Uterus (tissue), 4 donors: ENCODE data around the gene PEAR1. TPM values are rescaled to one million over a fixed set of nuclear protein-coding genes. Genes with fewer than 3 reads are reported as not detected.

ENCODE experiments used
- DNase-seq, 2 donors: peaks; one replicate each; pipeline ENCODE4 v3.0.0-alpha.2; 2019 to 2020
- H3K27ac ChIP-seq, 2 donors: fragments of 200-600 bp; sonication (generic); 1 replicate in 1 of 2; 2 replicates in 1 of 2; pipeline ENCODE4 v1.5.1; 2016 to 2018
- H3K27me3 ChIP-seq, 2 donors: fragments of 200-600 bp; sonication (generic); one replicate each; pipeline ENCODE4 v1.5.1; 2018 to 2019; ENCODE audit warnings: control low read depth in 1 of 2
- H3K36me3 ChIP-seq, 2 donors: fragments of 200-600 bp; sonication (generic); one replicate each; pipeline ENCODE4 v1.5.1; 2019; ENCODE audit warnings: control low read depth in 1 of 2
- H3K4me1 ChIP-seq, 2 donors: fragments of 200-600 bp; sonication (generic); one replicate each; pipeline ENCODE4 v1.5.1; 2018 to 2019; ENCODE audit warnings: control low read depth in 1 of 2
- H3K4me3 ChIP-seq, 2 donors: fragments of 200-600 bp; sonication (generic); 1 replicate in 1 of 2; 2 replicates in 1 of 2; pipeline ENCODE4 v1.5.1; 2018 to 2019; ENCODE audit warnings: mild to moderate bottlenecking in 1 of 2
- H3K9me3 ChIP-seq, 2 donors: fragments of 200-600 bp; sonication (generic); one replicate each; pipeline ENCODE4 v1.5.1; 2019; ENCODE audit warnings: control low read depth in 1 of 2
- POLR2A ChIP-seq, 2 donors: fragments of 450-650 bp; IDR thresholded peaks; one replicate each; pipeline ENCODE4 v1.6.1; 2016; ENCODE audit warnings: antibody characterized with exemption in 2 of 2, mild to moderate bottlenecking in 1 of 2, moderate library complexity in 1 of 2
- intact Hi-C: fragments of 100-400 bp; cut with DNase I; formaldehyde crosslinking; loops from one replicate; pipeline ENCODE4 v1.15.1; 2023; ENCODE audit warnings: low total_unique reads
- total RNA-seq, 4 donors: library from RNA; depleted of rRNA in 3 of 4; stranded (reverse); fragments of >200 nt in 3 of 4; gene quantifications; one replicate each; pipeline versions ENCODE4 v1.1.0 to v1.2.4, GENCODE V29; 2014 to 2023
- TF ChIP-seq, protein P1 (sequence below), 4 experiments: fragments of 200-600 bp in 2 of 4; fragments of 450-650 bp in 2 of 4; sonication (generic) in 2 of 4; IDR thresholded peaks; one replicate each; pipeline ENCODE4 v1.5.1; 2016 to 2019; ENCODE audit warnings: antibody characterized with exemption in 4 of 4, mild to moderate bottlenecking in 2 of 4, moderate library complexity in 1 of 4
- donor health status: DM: yes; HTN: yes; CAD: no.

The PEAR1 gene
- total RNA-seq, 4 donors from 2014 or later, result 7.4 to 41.8 (median 17.9) TPM

DNA sequence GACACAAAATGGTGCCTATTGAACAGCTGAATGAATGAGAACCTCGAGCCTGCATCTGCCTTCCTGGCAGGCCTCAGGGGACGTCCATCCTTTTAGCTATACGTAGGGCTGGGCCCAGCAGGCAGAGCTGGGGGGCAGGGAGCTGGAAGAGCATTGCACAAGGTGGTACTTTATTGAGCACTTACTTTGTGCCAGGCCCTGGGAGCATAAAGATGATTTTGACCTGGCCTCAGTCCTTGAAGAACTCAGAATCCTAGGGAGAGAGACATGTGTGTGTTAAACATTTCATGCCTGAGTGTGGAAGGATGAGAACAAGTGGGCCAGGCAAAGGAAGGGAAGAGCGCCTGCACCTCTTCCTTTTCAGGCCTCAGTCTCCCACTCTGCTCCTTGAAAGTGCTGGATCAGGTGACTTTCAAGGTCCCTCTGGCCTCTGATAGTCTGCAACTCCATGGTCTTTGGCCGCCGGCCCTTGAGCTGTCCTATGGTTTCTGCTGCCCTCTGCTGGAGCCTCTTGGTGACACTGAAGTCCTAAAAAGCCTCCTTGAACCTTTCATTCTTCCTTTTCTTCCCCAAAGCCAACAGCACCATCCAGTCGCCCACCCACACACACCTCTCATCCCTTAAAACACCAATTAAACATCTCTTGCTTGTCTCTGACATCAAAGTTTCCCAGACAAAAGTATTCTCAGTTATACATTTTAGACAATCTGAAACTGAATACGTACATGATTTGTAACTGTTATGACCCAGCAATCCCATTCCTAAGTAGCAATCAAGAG, 3.5 kb upstream of the PEAR1 start:
- Histone ChIP-seq H3K4me3 (no peak overlapping the region), H3K27ac (no peak overlapping the region), H3K9me3 (no peaks in the 10 kb centered on the region), H3K36me3 (no peaks in the 10 kb centered on the region), H3K4me1 (peaks cover 0 to 6% of the 10 kb centered on the region in 2 donors), H3K27me3 (peaks cover 0 to 4% of the 10 kb centered on the region in 2 donors)
- intact Hi-C loops, result loop anchor here (10.0 kb wide), 1 partner anchor 195 kb away; no protein-coding TSS in a partner anchor
- peak; percentile 81 for DNase-seq
- TF ChIP-seq, protein P1, sequence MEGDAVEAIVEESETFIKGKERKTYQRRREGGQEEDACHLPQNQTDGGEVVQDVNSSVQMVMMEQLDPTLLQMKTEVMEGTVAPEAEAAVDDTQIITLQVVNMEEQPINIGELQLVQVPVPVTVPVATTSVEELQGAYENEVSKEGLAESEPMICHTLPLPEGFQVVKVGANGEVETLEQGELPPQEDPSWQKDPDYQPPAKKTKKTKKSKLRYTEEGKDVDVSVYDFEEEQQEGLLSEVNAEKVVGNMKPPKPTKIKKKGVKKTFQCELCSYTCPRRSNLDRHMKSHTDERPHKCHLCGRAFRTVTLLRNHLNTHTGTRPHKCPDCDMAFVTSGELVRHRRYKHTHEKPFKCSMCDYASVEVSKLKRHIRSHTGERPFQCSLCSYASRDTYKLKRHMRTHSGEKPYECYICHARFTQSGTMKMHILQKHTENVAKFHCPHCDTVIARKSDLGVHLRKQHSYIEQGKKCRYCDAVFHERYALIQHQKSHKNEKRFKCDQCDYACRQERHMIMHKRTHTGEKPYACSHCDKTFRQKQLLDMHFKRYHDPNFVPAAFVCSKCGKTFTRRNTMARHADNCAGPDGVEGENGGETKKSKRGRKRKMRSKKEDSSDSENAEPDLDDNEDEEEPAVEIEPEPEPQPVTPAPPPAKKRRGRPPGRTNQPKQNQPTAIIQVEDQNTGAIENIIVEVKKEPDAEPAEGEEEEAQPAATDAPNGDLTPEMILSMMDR (IDR thresholded peaks at IDR 0.05), result peak; percentile 70 to 85 (median 72)
- no peak for TF ChIP-seq POLR2A (IDR thresholded peaks at IDR 0.05)

DNA sequence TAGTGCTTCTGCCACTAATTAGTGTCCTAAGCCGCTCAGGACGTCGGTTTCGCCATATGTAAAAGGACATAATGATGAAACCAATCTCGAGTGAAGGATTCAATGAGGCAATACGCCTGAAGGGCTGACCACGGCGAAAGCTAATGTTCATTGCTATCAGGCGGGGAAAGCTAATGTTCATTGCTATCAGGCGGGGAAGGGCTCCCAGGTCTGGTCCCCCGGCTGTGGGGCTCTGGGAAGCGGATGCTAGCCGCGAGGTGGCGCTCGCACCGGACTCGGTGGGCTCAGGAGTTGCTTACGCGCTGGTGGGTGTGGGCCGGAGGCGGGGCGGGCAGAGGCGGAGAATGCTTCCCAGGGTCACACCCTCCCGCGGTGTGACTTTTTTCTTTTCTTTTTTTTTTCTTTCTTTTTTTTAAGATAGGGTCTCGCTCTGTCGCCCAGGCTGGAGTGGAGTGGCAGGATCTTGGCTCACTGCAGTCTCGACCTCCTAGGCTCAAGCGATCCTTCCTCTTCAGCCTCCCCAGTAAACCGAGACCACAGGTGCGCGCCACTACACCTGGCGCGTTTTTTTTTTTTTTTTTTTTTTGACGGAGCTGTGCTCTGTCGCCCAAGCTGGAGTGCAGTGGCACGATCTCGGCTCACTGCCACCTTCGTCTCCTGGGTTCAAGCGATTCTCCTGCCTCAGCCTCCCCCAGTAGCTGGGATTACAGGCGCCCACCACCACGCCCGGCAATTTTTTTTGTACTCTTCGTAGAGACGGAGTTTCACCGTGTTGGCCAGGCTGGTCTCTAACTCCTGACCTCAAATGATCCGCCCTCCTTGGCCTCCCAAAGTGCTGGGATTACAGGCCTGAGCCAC, 1.1 kb upstream of the PEAR1 start:
- TF ChIP-seq, protein P1 (IDR thresholded peaks at IDR 0.05), result peak; percentile 81 to 91 (median 88)
- no peak for TF ChIP-seq POLR2A (IDR thresholded peaks at IDR 0.05)
- Histone ChIP-seq H3K4me3 (peak overlapping the region in 1 of 2 donors; percentile 43), H3K9me3 (no peaks in the 10 kb centered on the region), H3K27ac (peak overlapping the region; percentile 90 to 97), H3K36me3 (no peaks in the 10 kb centered on the region), H3K4me1 (peaks cover 0 to 12% of the 10 kb centered on the region in 2 donors), H3K27me3 (peaks cover 0 to 4% of the 10 kb centered on the region in 2 donors)
- DNase-seq, result peak; percentile 93
- intact Hi-C loops, result no loop called here

GRCh38 chr1:156894001-156894400, 483 bp downstream of the PEAR1 start:
- intact Hi-C loops, result no loop called here
- no peak for TF ChIP-seq POLR2A (IDR thresholded peaks at IDR 0.05)
- TF ChIP-seq, protein P1 (IDR thresholded peaks at IDR 0.05), result no peak
- Histone ChIP-seq H3K27ac (peak overlapping the region; percentile 90 to 97), H3K4me1 (peaks cover 0 to 12% of the 10 kb centered on the region in 2 donors), H3K27me3 (peaks cover 0 to 4% of the 10 kb centered on the region in 2 donors), H3K4me3 (peak overlapping the region; percentile 43 to 53), H3K36me3 (no peaks in the 10 kb centered on the region), H3K9me3 (no peaks in the 10 kb centered on the region)
- DNase-seq, result no peak

DNA sequence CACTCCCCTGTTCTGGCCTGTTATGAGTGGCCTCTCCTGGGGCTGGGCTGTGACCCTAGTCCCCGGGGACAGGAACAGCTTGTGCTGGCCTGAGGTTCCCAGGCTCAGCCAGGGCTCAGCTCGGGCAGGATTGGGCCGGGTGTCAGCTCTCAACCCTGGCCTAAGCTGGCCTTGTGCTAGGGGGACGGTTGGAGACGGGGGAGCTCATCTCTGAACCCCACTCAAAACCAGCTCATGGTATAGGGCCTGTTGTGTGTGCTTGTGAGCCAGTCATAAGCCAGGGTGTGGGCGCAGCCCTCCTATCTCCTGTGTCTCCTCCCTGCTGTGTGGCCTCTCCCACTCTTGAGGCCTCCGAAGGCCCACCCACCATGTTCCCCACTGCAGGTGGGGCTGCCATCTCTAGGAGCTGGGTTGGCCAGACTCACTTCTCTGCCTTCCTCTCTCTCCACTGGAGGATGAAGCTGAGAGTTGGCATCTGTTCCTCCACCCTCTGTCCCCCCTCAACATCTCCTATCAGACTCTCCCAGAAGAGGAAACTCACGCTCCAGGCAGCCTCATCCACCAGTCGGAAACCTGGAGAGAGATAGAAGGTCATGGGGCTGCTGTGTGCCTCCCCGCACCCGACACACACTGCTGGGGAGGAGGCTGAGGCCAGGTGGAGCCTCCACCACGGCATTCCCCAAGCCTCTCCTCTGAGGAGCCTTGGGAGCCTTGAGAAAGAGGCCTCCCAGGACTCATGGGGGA, 1.4 kb downstream of the PEAR1 start:
- H3K4me1 ChIP-seq, result peaks cover 0 to 17% of the 10 kb centered on the region in 2 donors
- intact Hi-C loops, result no loop called here
- TF ChIP-seq, protein P1 (IDR thresholded peaks at IDR 0.05), result no peak
- TF ChIP-seq POLR2A (IDR thresholded peaks at IDR 0.05), result peak in 1 of 2 donors; percentile 10

More for the DNA sequence above, 1.4 kb downstream of the PEAR1 start:
- peak; percentile 50 to 56 for DNase-seq
- Histone ChIP-seq H3K9me3 (no peaks in the 10 kb centered on the region), H3K4me3 (peak overlapping the region; percentile 43 to 53), H3K27me3 (peaks cover 0 to 4% of the 10 kb centered on the region in 2 donors), H3K36me3 (no peaks in the 10 kb centered on the region), H3K27ac (peak overlapping the region; percentile 90 to 97)
